OCI-LY7 (cell line): ENCODE results near the gene BPIFB1. TPM values are rescaled to one million over a fixed set of nuclear protein-coding genes. Genes with fewer than 3 reads are reported as not detected.

Experiments
- BruUV-seq: library from RNA; stranded (reverse); fragments of 400-500 nt; replicated peaks from 2 replicates; lab custom pipeline; 2021; lab: Mats Ljungman, UMichigan
- CTCF ChIA-PET: fragments of 300-600 bp; sonication (Branson Sonifier 250); formaldehyde crosslinking; loops from one replicate; lab custom pipeline; 2022; ENCODE audit warnings: antibody characterized with exemption; ENCODE audit not compliant: unreplicated experiment; lab: Charles Lee
- POLR2A ChIA-PET: fragments of 300-600 bp; sonication (Branson Sonifier 250); formaldehyde crosslinking; loops from one replicate; lab custom pipeline; 2022; ENCODE audit warnings: antibody characterized with exemption; lab: Charles Lee
- DNase-seq: peaks from one replicate; pipeline ENCODE4 v3.0.0-alpha.2; 2015; ENCODE audit warnings: low spot score
- H2AFZ ChIP-seq: fragments of 200-600 bp; sonication (generic), shearing (Covaris generic); 2 replicates; pipeline ENCODE4 v1.6.1; 2014; ENCODE audit warnings: mild to moderate bottlenecking, antibody characterized with exemption, low read length, moderate library complexity
- H3K27ac ChIP-seq: fragments of 200-600 bp; sonication (generic); 2 replicates; pipeline ENCODE4 v1.5.1; 2014; ENCODE audit warnings: mixed run types, low read depth, mild to moderate bottlenecking, moderate library complexity, low read length, inconsistent platforms; ENCODE audit not compliant: poor library complexity, severe bottlenecking
- H3K36me3 ChIP-seq: fragments of 200-600 bp; sonication (generic); 2 replicates; pipeline ENCODE4 v1.6.1; 2014; ENCODE audit warnings: mild to moderate bottlenecking, antibody characterized with exemption, low read length, moderate library complexity, mixed read lengths; ENCODE audit not compliant: insufficient read depth
- H3K4me1 ChIP-seq: fragments of 200-600 bp; sonication (generic); 2 replicates; pipeline ENCODE4 v1.5.1; 2014; ENCODE audit warnings: mild to moderate bottlenecking, low read length; ENCODE audit not compliant: insufficient read depth, poor library complexity, severe bottlenecking
- H3K4me2 ChIP-seq: fragments of 200-600 bp; sonication (generic); 2 replicates; pipeline ENCODE4 v1.6.1; 2014; ENCODE audit warnings: mild to moderate bottlenecking, low read length
- H3K4me3 ChIP-seq: fragments of 200-600 bp; sonication (generic); 2 replicates; pipeline ENCODE4 v1.5.1; 2014; ENCODE audit warnings: mild to moderate bottlenecking, low read depth, low read length; ENCODE audit not compliant: poor library complexity, severe bottlenecking
- H3K79me2 ChIP-seq: fragments of 200-600 bp; sonication (generic); 2 replicates; pipeline ENCODE4 v1.6.1; 2016; ENCODE audit warnings: low read depth, mild to moderate bottlenecking, low read length, moderate library complexity, mixed read lengths; ENCODE audit not compliant: insufficient read depth
- H3K9me2 ChIP-seq: fragments of 200-600 bp; sonication (generic); 2 replicates; pipeline ENCODE4 v1.6.1; 2016; ENCODE audit warnings: mild to moderate bottlenecking, low read length, mixed read lengths; ENCODE audit not compliant: insufficient read depth
- H3K9me3 ChIP-seq: fragments of 200-600 bp; sonication (generic); 2 replicates; pipeline ENCODE4 v1.6.1; 2014; ENCODE audit warnings: mild to moderate bottlenecking, mixed run types, low read length, mixed read lengths
- H4K20me1 ChIP-seq: fragments of 200-600 bp; sonication (generic); 2 replicates; pipeline ENCODE4 v1.6.1; 2014; ENCODE audit warnings: mild to moderate bottlenecking, antibody characterized with exemption, low read length, moderate library complexity, mixed read lengths; ENCODE audit not compliant: insufficient read depth
- EZH2phosphoT487 ChIP-seq: fragments of 200-600 bp; sonication (generic); IDR thresholded peaks from 2 replicates; pipeline ENCODE4 v1.6.1; 2018; ENCODE audit warnings: low read depth, borderline replicate concordance, mild to moderate bottlenecking, mixed run types, antibody characterized with exemption, low read length, moderate library complexity, mixed read lengths
- intact Hi-C: fragments of 100-400 bp; cut with micrococcal nuclease; formaldehyde crosslinking; loops from one replicate; pipeline ENCODE4 v1.10.0; 2022; ENCODE audit not compliant: unreplicated experiment
- total RNA-seq, 2 experiments: library from RNA; depleted of rRNA in 1 of 2; stranded (reverse); fragments of >200 nt in 1 of 2; shearing (Covaris generic) in 1 of 2; gene quantifications; 2 replicates each; pipeline ENCODE4 v1.2.3, GENCODE V29; 2014 to 2022
- TF ChIP-seq, protein P1 (sequence below): fragments of 200-600 bp; sonication (generic); conservative IDR thresholded peaks from 2 replicates; pipeline ENCODE4 v1.5.1; 2014; ENCODE audit warnings: mild to moderate bottlenecking, antibody characterized with exemption, low read length, moderate library complexity, mixed read lengths

BPIFB1 gene
- total RNA-seq, 2 experiments from 2014 or later, result not detected

DNA sequence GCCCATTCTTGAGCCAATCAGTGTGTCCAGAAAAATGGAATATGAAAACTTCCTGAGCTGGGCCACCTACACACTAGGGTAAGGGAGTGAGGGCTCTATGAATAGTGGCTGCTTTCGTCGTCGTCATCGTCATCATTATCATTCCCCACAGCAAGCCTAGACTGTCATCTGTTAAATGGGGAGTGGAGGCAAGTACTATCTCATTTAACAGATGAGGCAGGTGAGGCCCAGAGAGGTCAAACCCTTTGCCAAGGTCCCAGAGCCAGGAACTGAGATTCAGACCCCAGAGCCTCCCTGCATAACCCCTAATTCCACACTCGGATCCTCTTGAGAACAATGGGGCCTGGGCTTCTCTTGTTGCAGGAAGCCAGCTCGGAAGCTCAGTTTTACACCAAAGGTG is 20.6 kb downstream of the BPIFB1 start:
- H3K79me2 ChIP-seq, result no peaks in the 10 kb centered on the region
- H3K27ac ChIP-seq, result no peak overlapping the region
- no peaks in the 10 kb centered on the region for H3K9me3 ChIP-seq
- H3K4me3 ChIP-seq, result no peak overlapping the region
- intact Hi-C loops, result no loop called here
- H4K20me1 ChIP-seq, result no peaks in the 10 kb centered on the region
- TF ChIP-seq, protein P1, sequence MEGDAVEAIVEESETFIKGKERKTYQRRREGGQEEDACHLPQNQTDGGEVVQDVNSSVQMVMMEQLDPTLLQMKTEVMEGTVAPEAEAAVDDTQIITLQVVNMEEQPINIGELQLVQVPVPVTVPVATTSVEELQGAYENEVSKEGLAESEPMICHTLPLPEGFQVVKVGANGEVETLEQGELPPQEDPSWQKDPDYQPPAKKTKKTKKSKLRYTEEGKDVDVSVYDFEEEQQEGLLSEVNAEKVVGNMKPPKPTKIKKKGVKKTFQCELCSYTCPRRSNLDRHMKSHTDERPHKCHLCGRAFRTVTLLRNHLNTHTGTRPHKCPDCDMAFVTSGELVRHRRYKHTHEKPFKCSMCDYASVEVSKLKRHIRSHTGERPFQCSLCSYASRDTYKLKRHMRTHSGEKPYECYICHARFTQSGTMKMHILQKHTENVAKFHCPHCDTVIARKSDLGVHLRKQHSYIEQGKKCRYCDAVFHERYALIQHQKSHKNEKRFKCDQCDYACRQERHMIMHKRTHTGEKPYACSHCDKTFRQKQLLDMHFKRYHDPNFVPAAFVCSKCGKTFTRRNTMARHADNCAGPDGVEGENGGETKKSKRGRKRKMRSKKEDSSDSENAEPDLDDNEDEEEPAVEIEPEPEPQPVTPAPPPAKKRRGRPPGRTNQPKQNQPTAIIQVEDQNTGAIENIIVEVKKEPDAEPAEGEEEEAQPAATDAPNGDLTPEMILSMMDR, result no peak
- TF ChIP-seq EZH2phosphoT487, result no peak
- H3K4me2 ChIP-seq, result no peak overlapping the region
- H3K4me1 ChIP-seq, result no peaks in the 10 kb centered on the region
- no TSS peak for BruUV-seq
- POLR2A ChIA-PET, result no interaction called here
- no peaks in the 10 kb centered on the region for H3K36me3 ChIP-seq
- no peaks in the 10 kb centered on the region for H3K9me2 ChIP-seq
- H2AFZ ChIP-seq, result no peak overlapping the region
- CTCF ChIA-PET, result no interaction called here
- DNase-seq, result no peak

DNA sequence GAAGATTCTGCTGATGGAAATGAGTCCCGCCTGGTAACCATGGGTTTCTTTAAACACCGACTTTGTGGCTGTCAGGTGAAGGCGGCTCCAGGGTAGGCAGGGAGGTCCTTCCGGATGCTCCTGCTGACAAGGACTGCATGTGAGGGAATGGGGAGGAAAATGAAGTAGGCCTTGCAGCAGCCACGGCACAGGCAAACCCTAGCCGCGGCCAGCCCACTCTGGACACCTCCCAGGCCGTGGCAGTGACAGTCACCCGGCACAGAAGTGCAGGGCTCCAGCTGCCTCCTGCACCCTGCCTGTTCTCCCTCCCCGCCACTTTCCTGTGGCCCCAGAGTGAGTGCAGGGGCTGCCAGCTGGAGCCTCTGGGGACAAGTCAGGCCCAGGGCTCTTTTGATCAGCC is 21.0 kb downstream of the BPIFB1 start:
- H3K9me3 ChIP-seq, result no peaks in the 10 kb centered on the region
- ChIA-PET POLR2A (no interaction called here), CTCF (no interaction called here)
- H3K4me3 ChIP-seq, result no peak overlapping the region
- no peak overlapping the region for H3K4me2 ChIP-seq
- no peaks in the 10 kb centered on the region for H3K79me2 ChIP-seq
- no peaks in the 10 kb centered on the region for H3K36me3 ChIP-seq
- TF ChIP-seq, protein P1, result no peak
- TF ChIP-seq EZH2phosphoT487, result no peak
- no peaks in the 10 kb centered on the region for H3K4me1 ChIP-seq
- no peak for DNase-seq
- no peaks in the 10 kb centered on the region for H3K9me2 ChIP-seq
- no peaks in the 10 kb centered on the region for H4K20me1 ChIP-seq
- H3K27ac ChIP-seq, result no peak overlapping the region
- H2AFZ ChIP-seq, result no peak overlapping the region
- no TSS peak for BruUV-seq
- intact Hi-C loops, result no loop called here

DNA sequence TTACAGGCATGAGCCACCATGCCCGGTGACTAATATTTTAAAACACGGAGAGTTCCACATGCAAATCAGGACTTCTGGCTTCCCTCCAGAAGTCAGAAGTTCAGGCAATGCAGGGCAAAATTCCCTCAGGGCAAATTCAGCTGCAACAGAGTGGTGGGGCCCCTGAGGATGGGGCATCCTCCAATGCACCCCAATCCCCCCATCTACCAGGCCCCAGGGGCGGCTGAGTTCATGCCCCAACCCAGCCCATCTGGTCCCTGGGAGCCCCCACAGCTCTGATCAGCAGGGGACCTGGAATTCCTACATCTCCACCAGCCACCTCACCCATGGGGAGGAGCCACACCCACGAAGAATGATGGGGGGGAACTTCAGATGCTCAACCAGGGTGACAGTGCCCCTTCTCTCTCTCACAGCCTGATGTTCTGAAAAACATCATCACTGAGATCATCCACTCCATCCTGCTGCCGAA is 22.6 kb downstream of the BPIFB1 start:
- POLR2A ChIA-PET, result no interaction called here
- CTCF ChIA-PET, result no interaction called here
- DNase-seq, result no peak
- Histone ChIP-seq H3K36me3 (no peaks in the 10 kb centered on the region), H4K20me1 (no peaks in the 10 kb centered on the region), H3K79me2 (no peaks in the 10 kb centered on the region), H3K9me2 (no peaks in the 10 kb centered on the region), H3K27ac (no peak overlapping the region), H3K4me1 (no peaks in the 10 kb centered on the region), H3K4me3 (no peak overlapping the region), H3K4me2 (no peak overlapping the region), H3K9me3 (no peaks in the 10 kb centered on the region), H2AFZ (no peak overlapping the region)
- intact Hi-C loops, result no loop called here
- BruUV-seq, result no TSS peak
- TF ChIP-seq, protein P1, result no peak
- no peak for TF ChIP-seq EZH2phosphoT487
